Neural crest cell (in vitro differentiated cells): ENCODE results near the gene LRRC1. TPM values are rescaled to one million over a fixed set of nuclear protein-coding genes. Genes with fewer than 3 reads are reported as not detected.

ENCODE experiments used
- DNase-seq: peaks from one replicate; pipeline ENCODE4 v3.0.0; 2021; ENCODE audit warnings: low read depth, mixed read lengths, low spot score
- H3K27ac Mint-ChIP-seq: one replicate; pipeline ENCODE4 v1.8.0; 2021; ENCODE audit warnings: mild to moderate bottlenecking, mixed read lengths; ENCODE audit not compliant: unreplicated experiment
- H3K27me3 Mint-ChIP-seq: 2 replicates; pipeline ENCODE4 v1.8.0; 2021; ENCODE audit warnings: low read depth, mild to moderate bottlenecking, mixed read lengths
- H3K36me3 Mint-ChIP-seq: 2 replicates; pipeline ENCODE4 v1.8.0; 2021; ENCODE audit warnings: low read depth, mild to moderate bottlenecking, mixed read lengths
- H3K4me1 Mint-ChIP-seq: 2 replicates; pipeline ENCODE4 v1.8.0; 2021; ENCODE audit warnings: mixed read lengths
- H3K4me3 Mint-ChIP-seq: one replicate; pipeline ENCODE4 v1.8.0; 2021; ENCODE audit warnings: mild to moderate bottlenecking, mixed read lengths
- H3K9me3 Mint-ChIP-seq: 2 replicates; pipeline ENCODE4 v1.8.0; 2021; ENCODE audit warnings: mixed read lengths
- CTCF ChIP-seq: fragments of 200-600 bp; sonication (generic); conservative IDR thresholded peaks from 2 replicates; pipeline ENCODE4 v1.5.0; 2021; ENCODE audit warnings: antibody characterized with exemption, mild to moderate bottlenecking
- total RNA-seq: library from RNA; stranded (reverse); gene quantifications from 2 replicates; pipeline ENCODE4 v1.2.1, GENCODE V29; 2021

The LRRC1 gene
- total RNA-seq, 1 donor from 2014 or later: 6.6 TPM

GRCh38 chr6:53840027-53840426 is 45.2 kb downstream of the LRRC1 start:
- Mint-ChIP-seq H3K27me3 (no peaks in the 10 kb centered on the region), H3K36me3 (peaks cover 17% of the 10 kb centered on the region), H3K9me3 (peaks cover 14% of the 10 kb centered on the region), H3K4me1 (peaks cover 33% of the 10 kb centered on the region), H3K27ac (no peak overlapping the region), H3K4me3 (no peak overlapping the region)
- TF ChIP-seq CTCF: no peak
- no peak for DNase-seq

GRCh38 chr6:53845280-53846195 is 50.7 kb downstream of the LRRC1 start:
- no peak for TF ChIP-seq CTCF
- H3K9me3 Mint-ChIP-seq: peaks cover 9% of the 10 kb centered on the region
- no peaks in the 10 kb centered on the region for H3K27me3 Mint-ChIP-seq
- H3K4me1 Mint-ChIP-seq: peaks cover 4% of the 10 kb centered on the region
- H3K36me3 Mint-ChIP-seq: peaks cover 14% of the 10 kb centered on the region
- no peak overlapping the region for H3K4me3 Mint-ChIP-seq
- no peak for DNase-seq
- H3K27ac Mint-ChIP-seq: peak overlapping the region; percentile 39

GRCh38 chr6:53846250-53846649 is 51.4 kb downstream of the LRRC1 start:
- DNase-seq: no peak
- Mint-ChIP-seq H3K27ac (peak overlapping the region; percentile 39), H3K9me3 (peaks cover 4% of the 10 kb centered on the region), H3K4me3 (no peak overlapping the region), H3K36me3 (peaks cover 10% of the 10 kb centered on the region), H3K4me1 (peaks cover 4% of the 10 kb centered on the region), H3K27me3 (no peaks in the 10 kb centered on the region)
- TF ChIP-seq CTCF: no peak

GRCh38 chr6:53847796-53848314 is 53.0 kb downstream of the LRRC1 start:
- TF ChIP-seq CTCF: no peak
- Mint-ChIP-seq H3K36me3 (peaks cover 5% of the 10 kb centered on the region), H3K4me3 (no peak overlapping the region), H3K27ac (no peak overlapping the region), H3K4me1 (peaks cover 4% of the 10 kb centered on the region), H3K9me3 (peaks cover 2% of the 10 kb centered on the region), H3K27me3 (no peaks in the 10 kb centered on the region)
- DNase-seq: no peak

GRCh38 chr6:53850527-53850926 is 55.7 kb downstream of the LRRC1 start:
- no peak overlapping the region for H3K27ac Mint-ChIP-seq
- H3K27me3 Mint-ChIP-seq: no peaks in the 10 kb centered on the region
- H3K4me3 Mint-ChIP-seq: no peak overlapping the region
- no peak for TF ChIP-seq CTCF
- peaks cover 5% of the 10 kb centered on the region for H3K36me3 Mint-ChIP-seq
- no peaks in the 10 kb centered on the region for H3K4me1 Mint-ChIP-seq
- DNase-seq: no peak
- peaks cover 2% of the 10 kb centered on the region for H3K9me3 Mint-ChIP-seq
